ENCODE measurements around the gene ATXN1.

DNA sequence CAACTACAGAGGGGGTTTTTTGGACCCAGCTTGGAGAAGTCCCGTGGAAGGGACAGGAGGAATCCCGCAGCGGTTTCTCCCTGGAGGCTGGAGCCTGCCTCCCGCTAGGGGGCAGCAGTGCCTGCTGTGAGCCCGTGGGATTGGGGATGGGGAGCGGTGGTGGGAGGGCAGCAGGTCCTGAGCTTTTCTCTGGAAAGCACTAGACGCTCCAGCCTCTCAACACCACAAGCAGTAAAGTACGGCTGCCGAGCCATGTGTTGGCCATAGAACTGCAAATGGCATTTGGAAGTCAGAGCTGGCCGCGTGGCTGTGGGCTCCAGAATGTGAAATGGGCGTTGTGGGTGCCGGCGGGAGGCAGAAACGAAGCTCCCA lies 475.1 kb downstream of the ATXN1 start:
- TF ChIP-seq, protein P1, sequence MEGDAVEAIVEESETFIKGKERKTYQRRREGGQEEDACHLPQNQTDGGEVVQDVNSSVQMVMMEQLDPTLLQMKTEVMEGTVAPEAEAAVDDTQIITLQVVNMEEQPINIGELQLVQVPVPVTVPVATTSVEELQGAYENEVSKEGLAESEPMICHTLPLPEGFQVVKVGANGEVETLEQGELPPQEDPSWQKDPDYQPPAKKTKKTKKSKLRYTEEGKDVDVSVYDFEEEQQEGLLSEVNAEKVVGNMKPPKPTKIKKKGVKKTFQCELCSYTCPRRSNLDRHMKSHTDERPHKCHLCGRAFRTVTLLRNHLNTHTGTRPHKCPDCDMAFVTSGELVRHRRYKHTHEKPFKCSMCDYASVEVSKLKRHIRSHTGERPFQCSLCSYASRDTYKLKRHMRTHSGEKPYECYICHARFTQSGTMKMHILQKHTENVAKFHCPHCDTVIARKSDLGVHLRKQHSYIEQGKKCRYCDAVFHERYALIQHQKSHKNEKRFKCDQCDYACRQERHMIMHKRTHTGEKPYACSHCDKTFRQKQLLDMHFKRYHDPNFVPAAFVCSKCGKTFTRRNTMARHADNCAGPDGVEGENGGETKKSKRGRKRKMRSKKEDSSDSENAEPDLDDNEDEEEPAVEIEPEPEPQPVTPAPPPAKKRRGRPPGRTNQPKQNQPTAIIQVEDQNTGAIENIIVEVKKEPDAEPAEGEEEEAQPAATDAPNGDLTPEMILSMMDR (IDR thresholded peaks at IDR 0.05; ENCODE audit: insufficient read depth, low read length), result peak; percentile 77
- TF ChIP-seq, protein P2, sequence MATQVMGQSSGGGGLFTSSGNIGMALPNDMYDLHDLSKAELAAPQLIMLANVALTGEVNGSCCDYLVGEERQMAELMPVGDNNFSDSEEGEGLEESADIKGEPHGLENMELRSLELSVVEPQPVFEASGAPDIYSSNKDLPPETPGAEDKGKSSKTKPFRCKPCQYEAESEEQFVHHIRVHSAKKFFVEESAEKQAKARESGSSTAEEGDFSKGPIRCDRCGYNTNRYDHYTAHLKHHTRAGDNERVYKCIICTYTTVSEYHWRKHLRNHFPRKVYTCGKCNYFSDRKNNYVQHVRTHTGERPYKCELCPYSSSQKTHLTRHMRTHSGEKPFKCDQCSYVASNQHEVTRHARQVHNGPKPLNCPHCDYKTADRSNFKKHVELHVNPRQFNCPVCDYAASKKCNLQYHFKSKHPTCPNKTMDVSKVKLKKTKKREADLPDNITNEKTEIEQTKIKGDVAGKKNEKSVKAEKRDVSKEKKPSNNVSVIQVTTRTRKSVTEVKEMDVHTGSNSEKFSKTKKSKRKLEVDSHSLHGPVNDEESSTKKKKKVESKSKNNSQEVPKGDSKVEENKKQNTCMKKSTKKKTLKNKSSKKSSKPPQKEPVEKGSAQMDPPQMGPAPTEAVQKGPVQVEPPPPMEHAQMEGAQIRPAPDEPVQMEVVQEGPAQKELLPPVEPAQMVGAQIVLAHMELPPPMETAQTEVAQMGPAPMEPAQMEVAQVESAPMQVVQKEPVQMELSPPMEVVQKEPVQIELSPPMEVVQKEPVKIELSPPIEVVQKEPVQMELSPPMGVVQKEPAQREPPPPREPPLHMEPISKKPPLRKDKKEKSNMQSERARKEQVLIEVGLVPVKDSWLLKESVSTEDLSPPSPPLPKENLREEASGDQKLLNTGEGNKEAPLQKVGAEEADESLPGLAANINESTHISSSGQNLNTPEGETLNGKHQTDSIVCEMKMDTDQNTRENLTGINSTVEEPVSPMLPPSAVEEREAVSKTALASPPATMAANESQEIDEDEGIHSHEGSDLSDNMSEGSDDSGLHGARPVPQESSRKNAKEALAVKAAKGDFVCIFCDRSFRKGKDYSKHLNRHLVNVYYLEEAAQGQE (IDR thresholded peaks at IDR 0.05; ENCODE audit: insufficient replicate concordance, low read depth), result no peak
- TF ChIP-seq POLR2AphosphoS5 (IDR thresholded peaks at IDR 0.05; ENCODE audit: low read depth), result no peak
- TF ChIP-seq GABPA (IDR thresholded peaks at IDR 0.05; ENCODE audit: low read depth), result no peak
- no peak for TF ChIP-seq SPI1 (IDR thresholded peaks at IDR 0.05; ENCODE audit: borderline replicate concordance, low read depth)

All from HL-60 (cell line).